Middle frontal gyrus (tissue), 1 donor: Measurements from ENCODE around the gene HCLS1.
"Not testable (repeated sequence)": the region's sequence is repeated elsewhere in the genome, so short reads cannot be mapped to it uniquely, and the experiment has no call there.

ENCODE experiments used
- DNase-seq: peaks from one replicate; pipeline ENCODE4 v3.0.0-alpha.2; 2015; ENCODE audit warnings: low spot score; ENCODE audit errors: extremely low spot score

HCLS1 gene, protein sequence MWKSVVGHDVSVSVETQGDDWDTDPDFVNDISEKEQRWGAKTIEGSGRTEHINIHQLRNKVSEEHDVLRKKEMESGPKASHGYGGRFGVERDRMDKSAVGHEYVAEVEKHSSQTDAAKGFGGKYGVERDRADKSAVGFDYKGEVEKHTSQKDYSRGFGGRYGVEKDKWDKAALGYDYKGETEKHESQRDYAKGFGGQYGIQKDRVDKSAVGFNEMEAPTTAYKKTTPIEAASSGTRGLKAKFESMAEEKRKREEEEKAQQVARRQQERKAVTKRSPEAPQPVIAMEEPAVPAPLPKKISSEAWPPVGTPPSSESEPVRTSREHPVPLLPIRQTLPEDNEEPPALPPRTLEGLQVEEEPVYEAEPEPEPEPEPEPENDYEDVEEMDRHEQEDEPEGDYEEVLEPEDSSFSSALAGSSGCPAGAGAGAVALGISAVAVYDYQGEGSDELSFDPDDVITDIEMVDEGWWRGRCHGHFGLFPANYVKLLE

DNA sequence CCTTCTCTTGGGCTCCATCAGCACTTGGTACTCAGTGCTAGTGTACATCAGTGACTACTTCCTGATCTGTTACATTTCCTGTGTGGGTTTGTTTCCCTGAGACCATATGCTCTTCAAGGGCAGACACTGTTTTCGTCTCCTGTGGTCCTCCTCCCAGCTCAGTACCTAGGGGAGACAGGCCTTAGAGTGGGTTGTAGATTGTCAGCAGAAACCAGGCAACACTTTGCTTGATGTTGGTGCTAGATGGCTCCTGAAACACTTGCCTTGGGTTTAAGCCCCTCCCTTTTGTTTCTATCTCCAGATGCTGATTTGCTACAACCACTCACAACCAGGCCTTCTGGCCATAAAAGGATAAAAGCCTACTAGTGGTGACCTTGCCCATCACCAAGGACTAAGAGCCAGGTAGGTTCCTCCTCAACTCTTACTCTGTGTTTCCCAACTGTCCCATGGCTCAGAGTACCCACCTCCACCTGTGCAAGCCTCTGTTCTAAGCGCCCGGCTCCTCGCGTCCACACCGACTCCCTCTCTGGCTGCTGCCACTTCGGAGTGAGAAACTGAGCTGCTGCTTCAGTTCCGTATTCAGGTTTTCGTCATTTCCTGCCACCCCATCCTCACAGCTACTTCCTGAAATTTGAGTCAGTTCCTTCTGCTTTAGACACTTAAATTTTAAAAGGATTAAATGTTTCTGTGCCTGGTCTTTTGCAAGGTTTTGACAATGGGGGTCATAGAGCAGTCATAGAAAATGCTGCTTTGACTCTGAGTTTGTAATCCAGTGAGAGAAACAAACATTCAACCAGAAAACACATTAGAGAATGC, at the start of gene HCLS1:
Gene HCLS1 (minus strand): TSS at position 548 of the 816 bp plus-strand sequence. CDS start 2,556 bp downstream, outside the sequence.
- DNase-seq, result no peak

- DNase-seq, result no peak
Measured at GRCh38 chr3:121710347-121710746, 49.6 kb upstream of the HCLS1 start.

- DNase-seq, result no peak
Measured at GRCh38 chr3:121707531-121708273, 47.0 kb upstream of the HCLS1 start.

- no peak for DNase-seq
Measured at GRCh38 chr3:121705541-121705940, 44.8 kb upstream of the HCLS1 start.

DNA sequence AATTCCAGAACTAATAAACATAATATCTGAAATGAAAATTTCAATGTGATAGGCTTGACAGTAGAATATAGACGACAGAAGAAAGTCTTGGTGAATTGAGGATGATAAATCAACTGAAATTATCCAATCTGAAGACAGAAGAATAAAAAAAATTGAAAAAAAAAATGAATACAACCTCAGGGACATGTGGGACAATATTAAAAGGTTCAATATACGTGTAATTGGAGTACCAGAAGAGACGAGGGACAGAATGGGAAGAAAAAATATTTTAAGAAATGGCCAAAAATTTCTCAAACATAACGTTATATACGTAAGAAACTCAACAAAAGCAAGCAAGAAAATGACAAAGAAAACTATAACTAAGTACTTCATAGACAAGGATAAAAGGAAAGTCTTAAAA, 43.3 kb upstream of the HCLS1 start:
- DNase-seq, result no peak

GRCh38 chr3:121698901-121699300, 38.2 kb upstream of the HCLS1 start:
- no peak for DNase-seq

GRCh38 chr3:121698476-121698875, 37.8 kb upstream of the HCLS1 start:
- DNase-seq, result no peak

DNA sequence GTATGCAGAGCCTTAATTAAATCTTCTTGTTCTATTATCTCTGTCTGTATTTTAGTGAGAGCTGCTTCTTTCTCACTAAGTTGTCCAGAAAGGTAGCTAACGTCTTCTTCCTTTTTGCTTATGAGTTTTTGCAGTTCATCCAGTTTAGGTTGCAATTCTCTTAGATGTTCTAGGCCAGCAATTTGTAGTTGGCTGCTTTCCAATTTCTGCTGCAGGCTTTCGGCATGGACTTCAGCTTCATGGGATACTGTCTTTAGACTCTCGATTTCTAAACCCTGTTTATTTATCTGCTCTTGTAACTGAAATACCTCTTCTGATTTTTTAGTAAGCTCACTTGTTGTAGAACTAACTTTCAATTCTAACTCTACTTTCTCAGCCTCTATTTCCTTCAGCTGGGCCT, 35.5 kb upstream of the HCLS1 start:
- DNase-seq, result no peak

DNA sequence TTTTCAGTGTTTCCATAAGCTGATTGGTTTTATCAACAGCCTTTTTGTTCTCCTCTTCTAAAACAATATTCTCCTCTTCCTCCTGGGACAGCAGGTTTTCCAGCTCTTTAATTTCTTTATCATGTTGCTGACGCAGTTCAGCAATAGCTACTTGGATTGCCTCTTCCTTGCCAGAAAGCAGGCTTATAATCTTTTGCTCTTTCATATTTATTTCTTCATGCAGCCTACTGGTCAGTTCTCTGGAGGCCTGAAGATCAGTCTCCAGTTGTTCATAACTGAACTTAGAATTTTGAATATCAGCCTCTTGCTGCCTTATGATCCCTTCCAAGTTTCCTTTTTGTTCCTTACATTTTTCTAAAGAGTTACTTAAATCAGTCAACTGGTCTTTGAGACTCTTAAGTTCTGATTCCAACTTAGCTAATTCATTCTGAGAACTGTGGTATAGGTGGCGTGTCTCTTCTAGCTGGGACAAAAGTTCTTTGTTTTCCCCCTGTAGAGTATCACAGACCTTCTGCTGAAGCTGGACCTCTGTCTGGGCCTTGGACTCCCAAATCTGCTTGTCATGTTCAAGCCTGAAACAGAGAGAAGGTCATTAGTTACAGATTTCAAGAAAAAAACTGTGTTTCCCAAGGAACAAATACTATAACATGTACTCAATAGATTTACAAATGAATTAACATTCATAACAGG, 31.5 kb upstream of the HCLS1 start:
- DNase-seq, result no peak

DNA sequence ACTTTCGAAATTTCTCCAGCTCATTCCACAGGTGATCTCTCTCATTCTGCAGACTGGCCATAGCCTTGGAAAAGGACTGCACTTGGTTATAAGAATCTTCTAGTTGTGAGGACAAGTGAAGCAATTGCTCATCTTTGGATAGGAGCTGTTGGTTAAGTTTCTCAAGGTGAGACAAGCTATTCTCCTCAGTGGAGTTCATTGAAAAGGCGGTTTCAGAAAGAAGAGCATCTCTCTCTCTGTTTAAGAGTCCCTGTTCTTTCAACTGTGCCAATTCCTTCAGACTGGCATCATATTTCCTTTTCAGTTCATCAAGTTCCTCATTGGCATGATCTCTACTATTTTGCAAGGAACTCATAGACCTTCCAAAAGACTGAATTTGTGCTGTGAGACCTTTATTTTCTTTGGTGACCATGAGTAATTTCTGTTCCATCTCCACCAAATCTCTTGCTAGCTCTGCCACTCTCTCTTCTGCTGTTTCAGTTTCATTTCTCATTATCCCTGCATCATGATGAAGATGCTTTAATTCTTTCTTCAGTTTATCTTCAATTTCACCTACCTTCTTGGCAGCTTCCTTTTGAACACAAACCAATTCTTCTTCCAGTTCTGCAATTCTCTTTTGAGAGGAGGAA, 30.2 kb upstream of the HCLS1 start:
- DNase-seq, result no peak

DNA sequence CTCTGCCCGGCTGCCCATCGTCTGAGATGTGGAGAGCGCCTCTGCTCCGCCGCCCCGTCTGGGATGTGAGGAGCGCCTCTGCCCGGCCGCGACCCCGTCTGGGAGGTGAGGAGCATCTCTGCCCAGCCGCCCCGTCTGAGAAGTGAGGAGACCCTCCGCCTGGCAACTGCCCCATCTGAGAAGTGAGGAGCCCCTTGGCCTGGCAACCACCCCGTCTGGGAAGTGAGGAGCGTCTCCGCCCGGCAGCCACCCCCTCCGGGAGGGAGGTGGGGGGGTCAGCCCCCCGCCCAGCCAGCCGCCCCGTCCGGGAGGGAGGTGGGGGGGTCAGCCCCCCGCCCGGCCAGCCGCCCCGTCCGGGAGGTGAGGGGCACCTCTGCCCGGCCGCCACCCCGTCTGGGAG, 28.0 kb upstream of the HCLS1 start:
- not testable (repeated sequence) for DNase-seq

DNA sequence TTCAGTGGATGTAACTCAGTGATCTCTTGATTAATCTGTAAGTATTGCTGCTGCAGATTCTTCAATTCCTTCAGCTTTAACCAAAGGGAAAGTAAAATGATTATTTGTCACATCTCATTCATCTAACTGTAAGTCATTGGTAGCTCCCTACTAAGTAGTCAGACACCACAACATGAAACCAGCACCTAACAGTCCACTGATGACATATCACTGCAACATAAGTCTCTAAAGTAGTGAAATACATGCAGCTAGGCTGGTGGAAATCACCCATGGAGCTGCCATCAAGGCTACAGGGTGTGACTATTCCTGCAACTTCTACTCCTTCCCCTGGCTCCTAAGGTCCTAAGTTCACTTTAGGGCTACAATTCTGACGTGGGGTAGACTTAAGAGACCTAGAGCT, 21.1 kb upstream of the HCLS1 start:
- no peak for DNase-seq

DNA sequence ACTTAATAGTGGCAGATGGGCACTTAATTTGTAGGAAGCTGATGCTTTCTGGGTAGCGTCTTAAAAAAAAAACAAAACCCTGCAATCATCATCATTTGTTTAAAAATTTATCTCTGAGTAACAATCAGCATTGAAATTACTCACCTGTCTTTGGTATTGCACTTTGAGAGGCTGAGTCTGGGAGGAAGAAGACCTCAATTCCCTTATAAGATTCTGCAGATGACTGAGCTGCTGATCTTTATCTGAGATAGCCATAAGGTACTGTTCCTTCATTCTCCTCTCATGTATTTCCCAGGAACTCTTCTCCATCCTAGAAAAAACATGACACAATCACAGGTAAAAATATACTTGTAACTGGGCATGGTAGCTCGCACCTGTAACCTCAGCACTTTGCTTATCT, 16.4 kb upstream of the HCLS1 start:
- no peak for DNase-seq

DNA sequence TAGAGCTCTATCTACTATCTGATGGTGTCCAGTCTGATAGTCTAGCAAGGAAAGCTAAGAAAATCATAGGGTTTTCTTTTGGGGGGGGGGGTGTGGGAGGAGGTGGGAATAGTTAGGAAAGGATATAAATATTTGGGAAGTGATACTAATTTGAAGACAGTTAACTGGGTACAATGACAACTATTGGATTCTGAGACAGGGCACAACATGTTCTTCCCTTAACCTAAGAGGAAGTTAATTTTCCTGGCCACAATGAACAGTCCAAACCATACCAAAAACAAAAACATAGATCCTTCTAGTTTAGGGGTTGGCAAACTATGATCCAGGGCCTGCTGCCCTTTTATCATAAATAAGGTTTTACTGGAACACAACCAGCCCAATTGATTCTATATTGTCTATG, 10.0 kb upstream of the HCLS1 start:
- DNase-seq, result no peak

DNA sequence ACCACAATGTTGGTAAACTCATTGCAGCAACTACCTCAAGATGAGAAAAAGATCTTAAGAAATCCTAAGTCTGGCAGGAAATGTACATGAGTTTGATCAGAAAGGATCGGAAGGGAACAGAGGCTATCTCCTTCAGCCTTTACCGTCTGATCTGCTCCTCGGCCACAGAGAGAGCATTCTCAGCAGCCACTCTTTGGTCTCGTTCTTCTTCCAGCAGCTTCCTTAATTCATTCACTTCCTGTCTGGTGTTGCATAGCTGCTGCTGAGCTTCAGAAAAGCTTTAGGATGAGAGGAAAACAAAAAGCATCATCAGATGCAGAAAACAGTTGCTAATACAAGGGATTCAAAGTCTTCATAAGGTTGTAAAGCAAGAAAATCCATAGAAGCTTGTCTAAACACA, 6.6 kb upstream of the HCLS1 start:
- no peak for DNase-seq

GRCh38 chr3:121665488-121665887, 4.8 kb upstream of the HCLS1 start:
- no peak for DNase-seq

GRCh38 chr3:121663171-121663847, 2.6 kb upstream of the HCLS1 start:
- no peak for DNase-seq

GRCh38 chr3:121662742-121663141, 2.0 kb upstream of the HCLS1 start:
- DNase-seq, result no peak

DNA sequence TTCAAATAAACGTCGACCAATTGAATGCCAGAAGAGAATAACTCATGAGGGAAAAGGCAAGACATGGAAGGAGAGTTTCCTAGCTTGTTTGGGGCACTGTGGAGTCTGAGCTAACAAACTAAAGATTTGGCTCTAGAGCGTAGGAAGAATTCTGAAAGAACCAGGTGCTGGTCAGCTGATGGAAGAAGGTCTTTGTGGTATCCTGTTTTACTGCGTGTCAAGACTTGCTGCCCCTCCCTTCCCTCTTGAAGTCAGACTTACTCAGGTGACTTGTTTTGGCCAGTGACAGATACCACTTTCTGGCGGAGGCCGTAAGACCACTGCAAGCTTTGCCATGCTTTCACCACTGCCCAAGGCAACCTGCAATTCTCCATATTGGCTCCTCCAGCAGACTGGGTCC, 673 bp upstream of the HCLS1 start:
- DNase-seq, result no peak

- no peak for DNase-seq
Measured at GRCh38 chr3:121659586-121659985, 1.1 kb downstream of the HCLS1 start.
